HS-5 (cell line): ENCODE measurements around the gene C1QTNF9.
"Not testable (repeated sequence)": the region's sequence is repeated elsewhere in the genome, so short reads cannot be mapped to it uniquely, and the experiment has no call there.

Experiments
- DNase-seq: peaks from one replicate; pipeline ENCODE4 v3.0.0-alpha.2; 2012; ENCODE audit warnings: low read depth

The C1QTNF9 gene

GRCh38 chr13:24309300-24309699 is at the start of gene C1QTNF9:
Gene C1QTNF9, plus strand, starts transcription at chr13:24309580. Its CDS starts 6,424 bp downstream, at chr13:24316004.
- not testable (repeated sequence) for DNase-seq

- DNase-seq, result no peak
Observed at GRCh38 chr13:24261566-24261965, 47.8 kb upstream of the C1QTNF9 start.

GRCh38 chr13:24263632-24264031 is 45.7 kb upstream of the C1QTNF9 start:
- DNase-seq, result no peak

- no peak for DNase-seq
Observed at GRCh38 chr13:24264976-24265375, 44.4 kb upstream of the C1QTNF9 start.

GRCh38 chr13:24265453-24265852 is 43.9 kb upstream of the C1QTNF9 start:
- no peak for DNase-seq

- no peak for DNase-seq
Observed at GRCh38 chr13:24267274-24267673, 42.1 kb upstream of the C1QTNF9 start.

GRCh38 chr13:24267801-24268200 is 41.6 kb upstream of the C1QTNF9 start:
- no peak for DNase-seq

GRCh38 chr13:24269821-24270220 is 39.6 kb upstream of the C1QTNF9 start:
- no peak for DNase-seq

GRCh38 chr13:24270639-24271141 is 38.7 kb upstream of the C1QTNF9 start:
- DNase-seq, result no peak

GRCh38 chr13:24271231-24271600 is 38.2 kb upstream of the C1QTNF9 start:
- DNase-seq, result no peak

- no peak for DNase-seq
Observed at GRCh38 chr13:24271601-24272451, 37.6 kb upstream of the C1QTNF9 start.

GRCh38 chr13:24272452-24273161 is 36.8 kb upstream of the C1QTNF9 start:
- DNase-seq, result no peak

GRCh38 chr13:24273926-24274325 is 35.5 kb upstream of the C1QTNF9 start:
- no peak for DNase-seq

- DNase-seq, result no peak
Observed at GRCh38 chr13:24274452-24275021, 34.8 kb upstream of the C1QTNF9 start.

- no peak for DNase-seq
Observed at GRCh38 chr13:24275041-24275440, 34.3 kb upstream of the C1QTNF9 start.

GRCh38 chr13:24276306-24276705 is 33.1 kb upstream of the C1QTNF9 start:
- no peak for DNase-seq

GRCh38 chr13:24276861-24277260 is 32.5 kb upstream of the C1QTNF9 start:
- DNase-seq, result no peak

GRCh38 chr13:24277761-24278160 is 31.6 kb upstream of the C1QTNF9 start:
- DNase-seq, result no peak

GRCh38 chr13:24279327-24280110 is 29.9 kb upstream of the C1QTNF9 start:
- DNase-seq, result no peak

GRCh38 chr13:24280720-24281119 is 28.7 kb upstream of the C1QTNF9 start:
- DNase-seq, result no peak

GRCh38 chr13:24281188-24282008 is 28.0 kb upstream of the C1QTNF9 start:
- DNase-seq, result no peak
